HepG2 (cell line): ENCODE data around the gene SPATA12.

Source experiments
- BRCA1 ChIP-seq: sonication (generic); formaldehyde crosslinking; IDR thresholded peaks from 2 replicates; pipeline ENCODE4 v1.4.0; 2020; ENCODE audit warnings: missing genetic modification reagents
- ELF4 ChIP-seq: sonication (generic); formaldehyde crosslinking; IDR thresholded peaks from 2 replicates; pipeline ENCODE4 v1.5.0; 2020; ENCODE audit warnings: missing genetic modification reagents, mild to moderate bottlenecking, moderate library complexity, borderline replicate concordance
- HNRNPL ChIP-seq: fragments of 200-400 bp; formaldehyde crosslinking; IDR thresholded peaks from 2 replicates; pipeline ENCODE4 v1.6.1; 2017; ENCODE audit warnings: mild to moderate bottlenecking, low read depth, low read length
- KAT2B ChIP-seq: fragments of 150-350 bp; IDR thresholded peaks from 2 replicates; pipeline ENCODE4 v1.6.1; 2014; ENCODE audit warnings: low read depth, low read length, borderline replicate concordance
- MTA1 ChIP-seq: sonication (generic); formaldehyde crosslinking; IDR thresholded peaks from 2 replicates; pipeline ENCODE4 v1.4.0; 2020; ENCODE audit warnings: missing genetic modification reagents, mild to moderate bottlenecking, borderline replicate concordance
- POLR2A ChIP-seq, 2 experiments: IDR thresholded peaks; 2 replicates each; pipeline ENCODE4 v1.6.1; 2011; ENCODE audit warnings: low read depth in 2 of 2, low read length in 2 of 2, mild to moderate bottlenecking in 1 of 2, moderate library complexity in 1 of 2; ENCODE audit not compliant: insufficient read depth in 1 of 2
- RFX5 ChIP-seq: IDR thresholded peaks from 2 replicates; pipeline ENCODE4 v1.6.1; 2011; ENCODE audit warnings: low read depth, low read length, improper control_type of control experiment
- STAG1 ChIP-seq: sonication (generic); formaldehyde crosslinking; IDR thresholded peaks from 2 replicates; pipeline ENCODE4 v1.4.0; 2020; ENCODE audit warnings: missing genetic modification reagents
- TCF7 ChIP-seq: sonication (generic); IDR thresholded peaks from 2 replicates; pipeline ENCODE4 v1.6.1; 2016; ENCODE audit warnings: antibody characterized with exemption, low read depth
- ZNF253 ChIP-seq: sonication (generic); formaldehyde crosslinking; IDR thresholded peaks from 2 replicates; pipeline ENCODE4 v1.8.0; 2022; ENCODE audit warnings: mild to moderate bottlenecking, missing genetic modification reagents, borderline replicate concordance
- ZNF75D ChIP-seq: sonication (generic); formaldehyde crosslinking; IDR thresholded peaks from 2 replicates; pipeline ENCODE4 v1.8.1; 2023; ENCODE audit warnings: missing genetic modification reagents, mild to moderate bottlenecking, borderline replicate concordance

GRCh38 chr3:57069503-57069902, 9.0 kb downstream of the SPATA12 start:
- no peak for TF ChIP-seq HNRNPL
- no peak for TF ChIP-seq ELF4
- TF ChIP-seq POLR2A (IDR thresholded peaks at IDR 0.05; ENCODE audit: insufficient read depth in 1 of 2, low read depth in 2 of 2, low read length in 2 of 2), result no peak
- TF ChIP-seq RFX5, result no peak
- TF ChIP-seq ZNF75D (CRISPR knock-in tag), result no peak
- TF ChIP-seq STAG1 (CRISPR knock-in tag), result no peak
- TF ChIP-seq TCF7, result no peak
- TF ChIP-seq BRCA1, result no peak
- TF ChIP-seq MTA1 (CRISPR knock-in tag), result no peak
- TF ChIP-seq ZNF253 (CRISPR knock-in tag), result no peak
- TF ChIP-seq KAT2B, result no peak
